ENCODE data around the gene SH2D4B.

The SH2D4B gene

DNA sequence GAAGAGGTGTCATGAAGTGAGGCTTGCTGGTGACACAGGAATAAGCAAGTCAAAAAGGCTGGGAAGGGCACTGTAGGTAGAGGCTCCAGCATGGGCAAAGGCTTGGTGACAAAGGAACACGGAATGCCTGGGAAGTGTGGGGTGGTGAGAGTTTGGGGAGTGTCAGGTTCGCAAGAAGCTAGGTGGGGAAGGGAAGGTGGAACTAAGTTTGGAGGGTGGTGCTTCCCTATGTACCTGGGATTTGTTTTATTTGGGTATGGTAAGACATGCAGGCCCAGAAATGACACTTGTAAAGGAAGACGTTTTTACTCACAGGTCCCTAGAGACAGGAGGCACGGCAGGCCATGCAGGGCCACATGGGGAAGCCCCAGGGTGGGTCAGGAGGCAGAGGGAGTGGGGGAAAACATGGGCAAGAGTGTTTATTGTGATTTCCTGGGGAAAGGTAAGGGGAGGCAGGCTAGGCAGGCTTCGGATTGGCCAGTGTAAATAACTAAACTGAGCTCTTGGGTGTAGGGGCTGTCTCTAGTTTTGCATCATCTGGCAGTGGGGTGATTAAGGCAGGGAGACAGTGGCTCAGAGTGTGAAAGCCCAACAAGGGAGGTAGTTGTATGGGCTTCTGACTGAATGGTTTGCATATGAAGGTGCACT is 52.1 kb downstream of the SH2D4B start:
- no peak for DNase-seq (ENCODE audit: low read depth in 2 of 2)

DNA sequence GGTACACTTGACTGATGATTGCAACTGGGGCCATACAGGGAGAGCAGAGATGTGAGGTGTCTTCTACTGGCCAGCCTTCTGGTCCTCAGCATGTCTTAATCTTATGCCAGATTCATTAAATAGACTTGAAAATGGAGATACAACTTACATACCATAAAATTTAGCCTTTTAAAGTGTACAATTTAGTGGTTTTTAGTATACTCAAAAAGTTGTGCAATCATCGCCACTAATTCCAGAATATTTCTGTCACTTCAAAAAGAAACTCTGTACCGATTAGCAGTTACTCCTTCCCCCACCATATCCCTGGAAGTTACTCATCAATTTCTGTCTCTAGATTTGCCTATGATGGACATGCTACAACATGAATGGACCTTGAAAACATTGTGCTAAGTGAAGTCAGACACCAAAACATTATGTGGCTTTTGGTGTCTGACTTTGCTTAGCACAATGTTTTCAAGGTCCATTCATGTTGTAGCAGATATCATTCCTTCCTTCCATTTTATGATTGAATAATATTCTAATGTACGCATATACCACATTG is 53.0 kb downstream of the SH2D4B start:
- DNase-seq (ENCODE audit: low read depth in 2 of 2), result no peak

DNA sequence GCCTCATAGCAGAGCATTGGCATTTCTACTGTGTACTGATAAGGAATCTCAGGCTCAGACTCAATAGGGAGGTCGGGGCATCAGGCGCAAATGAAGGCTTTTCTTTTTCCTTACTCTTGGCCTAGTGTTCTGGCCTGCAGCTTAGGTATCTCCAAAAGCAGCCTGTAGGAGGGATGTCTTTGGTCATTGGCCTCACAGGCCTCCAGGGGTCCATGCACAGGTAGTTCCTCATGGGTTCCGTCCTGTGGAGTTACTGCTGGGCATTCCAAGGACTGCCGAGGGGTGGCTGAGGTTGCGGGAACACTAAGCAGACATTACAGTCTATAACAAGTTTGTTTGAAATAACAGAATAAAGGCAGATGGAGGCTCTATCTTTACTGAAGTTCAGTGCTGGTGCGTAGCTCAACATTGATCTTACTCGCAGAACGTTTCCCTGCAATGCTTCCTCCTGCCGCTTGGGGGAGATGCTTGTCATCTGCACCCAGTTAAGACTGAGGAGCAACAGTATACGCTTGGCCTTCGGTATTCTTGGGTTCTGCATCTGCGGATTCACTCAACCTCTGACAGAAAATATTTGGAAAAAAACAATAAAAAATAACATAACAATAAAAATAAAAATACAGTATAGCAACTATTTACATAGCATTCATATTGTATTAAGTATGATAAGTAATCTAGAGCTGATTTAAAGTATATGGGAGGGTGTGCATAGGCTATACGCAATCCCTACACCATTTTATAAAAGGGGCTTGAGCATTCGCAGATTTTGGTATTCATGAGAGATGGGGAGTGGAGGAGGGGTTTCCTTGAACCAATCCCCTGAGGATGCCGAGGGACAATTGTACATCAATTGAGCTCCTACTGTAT is 58.9 kb downstream of the SH2D4B start:
- peak; percentile 6 to 9 for DNase-seq (ENCODE audit: low read depth in 2 of 2)

DNA sequence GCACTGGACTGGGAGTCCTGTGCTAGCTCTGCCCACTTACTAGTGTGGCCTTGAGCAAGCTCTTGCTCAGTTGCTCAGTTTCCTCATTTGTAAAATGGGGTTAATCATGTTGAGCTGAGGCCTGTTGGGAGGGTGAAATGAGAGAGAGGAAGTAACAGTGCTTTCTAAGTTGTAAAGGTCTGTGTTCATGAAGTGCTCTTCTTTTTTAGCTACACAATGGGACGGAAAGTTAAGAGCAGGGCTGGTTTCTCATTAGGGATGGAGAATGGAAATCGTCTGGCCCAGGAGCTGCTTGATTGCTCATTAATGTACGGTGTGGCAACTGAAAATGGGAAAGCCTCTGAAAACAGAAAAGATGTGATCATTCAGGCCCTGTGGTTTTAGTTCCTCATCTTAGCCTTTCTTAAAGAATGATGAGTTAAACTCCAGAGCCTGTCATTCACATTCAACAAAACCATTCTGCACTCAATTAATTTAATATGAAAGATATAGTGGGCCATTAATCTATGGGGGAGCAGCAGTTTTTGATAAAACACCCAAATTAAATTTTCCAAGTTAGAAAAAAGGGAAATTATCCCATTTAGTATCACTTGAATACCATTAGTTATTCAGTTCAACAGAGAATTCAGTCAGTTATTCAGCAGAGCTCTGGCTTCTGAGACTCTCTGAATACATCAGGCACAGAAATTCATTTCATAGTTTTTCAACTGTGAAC is 60.5 kb downstream of the SH2D4B start:
- no peak for DNase-seq (ENCODE audit: low read depth in 2 of 2)

DNA sequence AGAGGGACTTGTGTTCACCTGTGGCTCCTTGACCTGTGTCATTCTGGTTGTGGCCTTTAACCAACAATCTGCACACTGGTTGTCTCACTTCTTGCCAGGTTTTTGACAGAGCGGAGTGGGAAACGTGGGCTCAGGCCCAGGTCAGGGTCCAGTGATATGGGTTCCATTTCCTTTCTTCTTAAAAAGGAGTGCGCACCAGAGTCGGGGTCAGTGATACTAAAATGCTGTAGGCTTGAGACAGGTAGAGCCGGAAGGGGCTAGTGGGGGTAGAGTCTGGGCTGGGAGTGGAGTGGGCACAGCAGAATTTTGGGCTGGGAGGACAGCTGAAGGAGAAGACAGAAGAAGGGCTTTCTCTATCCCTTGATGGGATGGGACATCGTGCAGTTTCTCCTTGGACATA is 61.2 kb downstream of the SH2D4B start:
- DNase-seq (ENCODE audit: low read depth in 2 of 2), result no peak

DNA sequence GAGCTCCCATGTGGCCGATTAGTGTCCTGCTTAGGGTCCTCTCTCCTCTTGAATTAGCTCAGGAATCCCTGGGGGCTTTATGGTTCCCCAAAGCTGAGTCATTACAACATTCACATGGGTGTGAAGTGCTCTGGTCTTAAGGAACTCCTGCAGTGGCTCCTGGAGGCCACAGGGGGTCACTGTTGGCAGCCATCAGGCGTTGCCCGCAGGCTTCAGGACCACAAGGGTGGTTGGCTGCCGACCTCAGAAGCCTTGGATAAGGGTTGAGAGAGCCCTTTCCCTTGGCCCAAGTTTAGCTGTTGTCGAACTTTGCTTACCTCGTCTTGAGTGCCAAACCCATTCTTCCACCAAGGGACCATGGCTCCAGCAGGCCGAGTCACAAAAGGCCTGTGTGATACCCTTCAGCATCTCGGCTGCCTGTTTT is 61.7 kb downstream of the SH2D4B start:
- peak in 1 of 2 donors; percentile 17 for DNase-seq (ENCODE audit: low read depth in 2 of 2)

DNA sequence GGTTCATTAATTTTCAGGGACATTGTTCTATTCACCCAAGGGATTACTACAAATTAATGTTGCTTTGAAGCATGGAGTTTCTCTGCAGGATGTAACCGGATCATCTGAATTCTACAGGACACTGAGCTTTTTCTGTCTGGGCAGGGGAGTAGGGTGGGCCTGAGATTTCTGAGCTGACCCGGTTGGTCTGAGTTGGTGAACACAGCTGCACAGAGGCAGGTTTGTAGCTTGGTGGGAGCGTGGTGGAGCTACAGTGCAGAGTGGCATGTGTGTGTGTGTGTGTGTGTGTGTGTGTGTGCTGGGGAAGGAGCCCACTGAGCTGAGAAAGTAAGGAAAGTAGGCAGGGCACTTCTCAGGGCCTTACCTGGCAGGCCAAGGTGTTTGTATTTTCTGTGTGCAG is 62.6 kb downstream of the SH2D4B start:
- no peak for DNase-seq (ENCODE audit: low read depth in 2 of 2)

DNA sequence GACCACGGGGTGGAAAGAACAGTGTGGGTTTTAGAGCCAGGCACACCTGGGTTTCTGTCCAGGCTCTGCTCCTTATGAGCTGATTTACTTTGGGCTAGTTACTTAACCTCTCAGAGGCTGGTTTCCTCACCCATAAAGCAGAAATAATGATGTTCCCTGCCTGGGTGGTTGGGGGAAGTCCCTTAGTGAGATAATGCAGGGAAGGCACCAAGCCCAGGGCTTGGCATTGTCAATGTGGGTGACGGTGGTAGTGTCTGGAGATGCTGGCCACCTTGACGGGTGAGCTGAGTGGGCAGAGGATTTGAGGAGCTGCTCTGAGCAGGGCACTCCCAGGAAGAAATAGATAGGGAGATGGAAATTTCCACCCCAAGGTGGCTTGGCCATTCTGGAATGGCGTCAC is 65.2 kb downstream of the SH2D4B start:
- no peak for DNase-seq (ENCODE audit: low read depth in 2 of 2)

DNA sequence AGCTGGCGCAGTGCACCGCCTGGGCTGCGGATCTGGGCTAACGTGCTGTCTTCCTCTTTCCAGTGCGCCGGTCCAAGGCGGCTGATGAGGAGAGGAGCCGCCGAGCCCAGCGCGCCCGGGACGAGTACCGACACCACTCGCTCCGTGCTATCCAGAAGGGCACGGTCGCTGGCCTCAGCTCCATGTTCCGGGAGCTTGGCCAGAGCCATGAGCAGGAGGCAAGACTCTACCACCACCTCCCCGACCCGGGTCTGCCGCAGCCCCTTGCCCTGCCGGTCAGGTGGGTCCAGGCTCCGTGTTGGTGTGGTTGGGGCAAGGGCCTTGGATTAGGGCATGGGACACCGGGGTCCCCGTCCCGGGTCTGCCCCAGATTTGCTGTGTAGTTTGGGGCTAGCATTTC is 65.8 kb downstream of the SH2D4B start:
- no peak for DNase-seq (ENCODE audit: low read depth in 2 of 2)

DNA sequence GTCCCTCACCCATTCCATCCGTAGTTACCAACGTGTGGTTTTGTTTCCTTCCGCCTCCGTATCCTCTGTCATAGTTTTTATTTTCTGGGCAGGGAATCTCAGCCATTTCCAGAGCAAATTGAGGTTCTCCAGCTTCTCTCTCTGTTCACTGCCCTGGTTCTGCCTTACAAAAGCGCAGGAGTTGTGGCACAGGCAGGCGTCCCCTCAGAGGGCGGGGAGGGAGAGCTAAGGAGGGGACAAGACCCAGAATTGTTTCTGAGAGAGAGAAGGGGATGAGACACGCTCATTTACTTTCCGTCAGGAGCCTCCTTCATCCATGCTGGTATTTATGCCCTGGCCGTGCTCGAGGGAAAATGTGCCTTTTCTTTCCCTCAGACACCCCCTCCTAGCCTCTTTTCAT is 71.0 kb downstream of the SH2D4B start:
- no peak for DNase-seq (ENCODE audit: low read depth in 2 of 2)

DNA sequence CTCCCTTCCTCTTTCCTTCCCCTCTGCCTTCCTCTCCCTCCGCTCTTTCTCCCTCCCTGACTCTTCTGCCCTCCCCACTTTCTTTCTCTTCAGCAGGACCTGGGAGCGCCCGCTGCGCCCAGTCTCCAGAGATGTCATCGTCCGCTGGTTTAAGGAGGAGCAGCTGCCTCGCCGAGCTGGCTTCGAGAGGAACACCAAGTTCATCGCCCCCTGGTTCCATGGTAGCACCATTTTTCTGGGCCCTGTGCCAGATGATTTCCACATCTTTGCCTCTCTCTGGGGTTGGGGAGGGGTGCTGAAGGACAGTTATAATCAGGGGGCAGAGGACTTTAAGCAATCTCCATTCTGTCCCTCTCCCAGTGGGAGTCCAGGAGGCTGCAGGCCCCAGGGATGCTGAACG is 71.6 kb downstream of the SH2D4B start:
- no peak for DNase-seq (ENCODE audit: low read depth in 2 of 2)

DNA sequence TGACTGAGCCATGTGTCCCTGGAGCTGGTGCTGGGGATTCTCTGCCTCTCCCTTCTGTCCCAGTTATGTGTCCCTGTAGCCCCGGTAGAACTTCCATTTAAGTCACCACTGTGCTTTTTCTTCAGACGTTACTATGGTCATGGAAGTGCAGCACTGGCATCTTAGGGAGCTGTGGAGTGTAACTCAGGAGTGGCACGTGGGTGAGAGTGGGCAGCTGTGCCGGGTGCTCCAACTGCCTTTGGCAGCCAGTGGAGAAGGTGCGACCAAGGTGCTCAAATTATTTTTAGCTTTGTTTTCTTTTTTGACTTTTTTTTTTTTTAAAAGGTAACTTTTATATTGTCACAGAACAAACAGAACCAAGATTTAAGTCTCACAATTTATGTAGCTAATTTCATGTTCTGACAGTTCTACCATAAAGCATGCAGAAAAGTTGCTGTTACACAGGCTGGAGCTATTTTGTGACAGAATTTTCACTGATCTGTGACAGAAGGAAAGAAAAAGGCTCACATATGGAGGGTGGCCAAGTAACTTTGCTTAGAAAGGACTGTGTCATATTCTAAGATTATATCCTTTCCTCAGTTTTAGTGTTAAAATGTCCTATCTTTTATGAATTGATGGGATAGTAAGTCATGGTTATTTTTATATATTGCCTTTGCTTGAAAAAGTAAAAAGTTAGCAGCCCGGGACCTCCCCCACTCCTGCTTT is 73.9 kb downstream of the SH2D4B start:
- no peak for DNase-seq (ENCODE audit: low read depth in 2 of 2)

DNA sequence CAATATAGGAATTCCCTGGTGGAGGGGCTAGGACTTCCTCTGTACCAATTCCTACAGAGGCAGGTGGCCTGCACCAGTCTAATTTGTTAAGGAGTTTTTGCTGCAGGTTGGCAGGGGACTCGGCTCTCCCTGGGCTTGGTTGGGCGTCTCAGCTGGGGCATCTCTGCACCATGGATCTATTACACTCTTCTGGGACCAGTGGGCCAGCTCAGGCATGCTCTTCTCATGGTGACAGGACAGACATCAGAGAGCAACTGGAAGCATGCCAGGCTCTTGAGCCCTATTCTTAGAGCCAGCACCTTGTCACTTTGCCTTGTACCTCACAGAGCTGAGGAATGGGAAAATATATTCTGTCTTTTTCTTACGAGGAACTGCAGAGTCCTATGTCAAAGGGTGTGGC is 74.6 kb downstream of the SH2D4B start:
- no peak for DNase-seq (ENCODE audit: low read depth in 2 of 2)

DNA sequence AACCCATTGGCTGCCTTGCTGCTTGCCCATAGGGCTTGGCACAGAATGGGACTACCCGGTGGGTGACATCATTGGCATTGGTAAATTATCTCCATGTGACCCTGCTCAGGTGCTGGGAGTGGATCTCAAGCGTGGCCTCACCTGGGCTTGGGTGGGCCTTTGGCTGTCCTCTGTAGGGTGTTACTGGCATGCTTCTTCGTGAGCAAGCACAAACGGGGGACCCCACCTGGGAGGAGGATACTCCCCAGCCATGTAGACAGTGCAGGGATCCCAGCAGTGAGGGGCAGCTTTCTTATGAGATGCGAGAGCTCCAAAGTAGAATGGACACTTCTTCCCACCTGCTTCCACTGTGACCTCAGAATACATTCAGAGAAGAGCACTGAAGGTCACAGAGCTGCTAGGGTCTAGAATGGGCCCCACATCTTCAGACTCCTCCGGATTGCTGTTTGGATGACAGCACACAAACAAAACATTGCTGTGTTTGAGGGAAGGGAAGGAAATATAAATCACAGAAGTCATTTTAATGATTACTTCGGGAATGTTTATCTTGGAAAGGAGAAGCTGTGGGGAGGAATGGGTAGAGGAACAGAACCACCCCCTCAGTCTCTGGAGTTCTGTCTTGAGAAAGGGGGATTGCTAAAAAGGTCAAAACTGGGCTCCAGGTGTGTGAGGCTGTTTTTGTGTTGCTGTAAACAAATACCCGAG is 75.9 kb downstream of the SH2D4B start:
- DNase-seq (ENCODE audit: low read depth in 2 of 2), result no peak

DNA sequence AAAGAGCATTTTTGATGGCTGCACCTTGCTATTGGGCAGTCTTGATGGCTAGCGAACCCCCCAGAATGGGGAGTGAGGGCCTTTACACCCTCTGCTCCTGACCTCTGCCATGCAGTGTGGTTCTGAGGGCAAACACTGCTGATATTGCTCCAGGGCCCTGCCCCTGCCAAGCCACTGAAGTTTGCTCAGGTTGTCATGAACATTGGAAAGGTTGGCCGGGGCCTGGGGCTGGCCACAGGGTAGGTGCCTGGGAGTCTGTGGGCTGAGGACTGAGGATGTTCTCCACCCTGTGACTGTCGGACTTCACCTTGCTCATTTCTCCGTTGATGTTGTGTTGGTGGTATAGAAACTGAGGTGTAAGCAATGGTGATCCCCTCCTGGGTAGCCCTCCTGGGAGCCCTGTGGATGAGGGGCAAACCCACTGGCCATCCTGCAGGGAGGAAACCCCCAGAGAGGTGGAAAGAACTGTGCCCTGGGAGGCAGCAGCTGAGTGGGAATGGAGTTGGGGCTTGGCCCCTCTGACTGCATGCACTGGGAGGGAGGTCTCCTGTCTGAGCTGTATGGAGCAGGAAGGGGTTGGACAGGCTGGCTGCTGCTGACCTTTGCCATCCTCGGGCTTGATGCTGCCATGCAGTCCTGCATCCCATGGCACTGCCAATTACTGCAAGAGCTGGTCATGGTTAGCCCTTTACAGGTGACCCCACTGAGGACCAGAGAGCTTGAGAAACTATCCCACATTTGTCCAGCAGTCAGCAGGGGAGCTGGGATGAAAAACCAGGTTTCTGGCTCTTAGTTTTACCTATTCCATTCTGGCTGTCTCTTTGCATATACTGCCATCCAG is 77.1 kb downstream of the SH2D4B start:
- no peak for DNase-seq (ENCODE audit: low read depth in 2 of 2)

DNA sequence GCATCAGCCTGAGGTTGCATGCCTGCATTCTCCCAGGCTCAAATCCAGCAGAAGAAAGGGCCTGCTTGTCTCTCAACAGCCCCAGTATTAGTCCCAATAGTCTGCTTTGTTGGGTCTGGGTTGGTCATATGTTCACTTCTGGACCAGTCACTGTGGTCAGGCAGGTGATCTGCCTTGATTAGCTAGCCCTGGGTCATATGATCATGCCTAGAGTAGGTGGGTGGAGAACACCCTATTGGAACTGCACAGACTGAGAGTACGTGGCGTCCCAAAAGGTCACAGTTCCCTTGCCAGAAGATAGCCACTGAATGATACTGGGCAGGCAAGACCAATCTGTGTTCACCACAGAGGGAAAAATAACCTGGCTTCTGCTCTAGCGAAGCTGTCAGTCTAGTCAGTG is 80.1 kb downstream of the SH2D4B start:
- no peak for DNase-seq (ENCODE audit: low read depth in 2 of 2)

DNA sequence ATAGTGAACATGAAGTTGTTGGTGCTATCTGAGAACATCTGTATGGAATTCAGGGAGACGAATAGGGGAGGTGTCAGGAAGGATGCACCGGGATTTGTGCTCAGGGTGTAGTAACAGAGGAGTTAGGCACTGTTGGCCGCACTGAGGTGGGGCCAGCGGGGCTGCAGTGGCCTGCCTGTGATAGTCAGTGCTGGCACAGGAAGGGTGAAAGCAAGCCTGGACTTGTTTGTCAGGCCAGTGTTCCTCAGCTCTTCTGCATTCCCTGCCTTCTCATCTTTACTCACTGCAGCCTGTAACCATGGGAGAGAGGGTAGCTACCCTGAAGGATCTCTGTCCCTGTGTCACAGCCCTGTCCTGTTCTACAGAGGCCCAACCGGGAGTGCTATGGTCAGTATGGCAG is 81.3 kb downstream of the SH2D4B start:
- no peak for DNase-seq (ENCODE audit: low read depth in 2 of 2)

DNA sequence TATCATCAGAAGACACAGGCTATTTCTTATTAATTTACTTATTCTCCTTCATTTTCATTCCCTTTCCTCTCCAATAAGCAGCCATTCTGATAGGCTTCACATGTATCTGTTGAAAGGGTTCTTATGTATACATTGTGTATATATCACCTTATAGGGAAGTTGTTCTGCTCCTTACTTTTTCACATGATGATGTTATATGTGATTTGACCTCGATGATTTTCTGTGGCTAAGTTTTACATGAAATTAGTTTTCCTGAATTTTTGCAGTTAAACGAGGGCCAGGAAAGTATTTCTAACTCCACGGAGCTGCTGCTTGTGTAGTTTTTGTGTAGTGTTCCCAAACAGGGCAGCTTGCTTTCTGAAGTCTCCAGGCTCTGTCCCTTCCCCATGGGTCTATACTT is 84.5 kb downstream of the SH2D4B start:
- DNase-seq (ENCODE audit: low read depth in 2 of 2), result no peak

DNA sequence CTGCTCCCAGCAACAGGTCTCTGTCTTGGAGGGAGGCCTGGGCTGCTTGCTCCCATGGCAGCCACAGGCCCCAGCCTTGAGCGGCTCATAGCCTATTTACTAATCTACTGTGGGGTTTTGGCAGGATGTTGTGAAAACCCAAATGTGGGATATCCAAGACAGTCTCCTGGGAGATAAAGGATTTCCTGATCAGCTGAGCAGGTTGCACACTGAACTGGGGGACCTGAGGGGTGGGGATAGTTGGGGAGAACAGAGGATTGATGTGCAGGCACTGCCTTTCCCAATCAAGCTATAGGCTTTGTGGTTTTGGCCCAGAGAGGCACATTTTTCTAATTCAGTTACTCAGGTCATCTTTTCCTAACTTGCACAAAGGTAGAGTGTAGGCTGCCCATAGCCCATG is 92.6 kb downstream of the SH2D4B start:
- no peak for DNase-seq (ENCODE audit: low read depth in 2 of 2)

DNA sequence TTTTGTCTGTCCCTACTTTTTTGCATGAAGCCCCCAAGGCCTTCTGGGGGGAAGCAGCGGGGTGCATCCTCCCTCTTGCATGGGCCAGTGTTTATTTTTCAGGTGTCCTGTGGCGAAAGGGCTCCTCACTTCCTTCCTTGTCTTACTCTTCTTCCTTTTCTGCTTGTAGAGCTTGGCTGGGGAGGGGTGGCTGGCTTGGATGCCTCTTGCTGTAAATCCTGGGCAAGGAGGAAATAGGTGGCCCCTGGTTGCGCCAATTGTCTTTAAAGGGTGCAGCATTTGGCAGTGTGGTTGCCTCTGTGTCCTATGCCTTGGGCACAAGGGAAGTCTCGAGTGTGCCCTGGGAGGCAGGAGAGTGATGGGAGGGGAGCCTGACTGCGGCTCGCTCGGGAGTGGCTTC is 95.0 kb downstream of the SH2D4B start:
- no peak for DNase-seq (ENCODE audit: low read depth in 2 of 2)

Data from activated CD4-positive, alpha-beta T cell treated with anti-CD3 and anti-CD28 coated beads for 24 hours (primary cell).